Measurements from ENCODE around the gene EHMT1. TPM values are rescaled to one million over a fixed set of nuclear protein-coding genes. Genes with fewer than 3 reads are reported as not detected.

The EHMT1 gene
- total and polyA plus RNA-seq, 10 of the 15 experiments (the other 5 are each of a cell fraction or from before 2014, with no cell fraction given), result 2.9 to 100 (median 48.1) TPM

DNA sequence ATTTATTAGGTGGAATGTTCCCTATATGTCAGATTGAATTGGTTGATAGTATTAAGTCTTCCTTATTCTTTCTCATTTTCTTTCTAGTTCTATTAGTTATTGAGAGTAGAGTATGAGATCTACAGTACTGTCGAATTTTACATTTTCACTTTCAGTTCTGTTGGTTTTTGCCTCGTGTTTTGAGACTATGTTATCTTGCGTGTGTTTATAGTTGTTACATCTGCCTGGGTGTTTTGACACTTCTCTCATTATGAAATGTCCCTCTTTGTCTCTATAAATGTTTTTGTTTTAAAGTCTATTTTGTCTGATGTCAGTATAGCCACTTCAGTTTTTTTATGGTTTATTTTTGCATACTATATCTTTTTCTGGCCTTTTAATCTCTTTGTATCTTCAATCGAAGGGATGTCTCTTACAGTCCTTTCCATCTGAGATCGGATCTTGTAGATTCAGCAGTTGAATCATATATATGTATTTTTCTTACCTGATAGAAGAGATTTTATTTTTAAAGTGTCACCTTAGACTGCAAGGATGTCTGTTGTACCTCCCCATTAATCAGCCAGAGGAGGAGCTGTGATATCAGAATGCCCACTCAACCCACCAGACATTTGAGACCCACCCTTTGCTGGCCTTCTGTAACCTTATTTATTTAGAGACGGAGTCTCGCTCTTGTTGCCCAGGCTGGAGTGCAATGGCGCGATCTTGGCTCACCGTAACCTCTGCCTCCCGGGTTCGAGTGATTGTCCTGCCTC is 20.7 kb downstream of the EHMT1 start:
- peak overlapping the region; percentile 75 for H3K4me2 ChIP-seq (ENCODE audit: control insufficient read depth, insufficient read depth)
- no peak overlapping the region for H2AFZ ChIP-seq (ENCODE audit: control insufficient read depth, low read depth, low read length)
- peak overlapping the region; percentile 56 for H3K27ac ChIP-seq (ENCODE audit: control insufficient read depth, insufficient read depth)
- no peaks in the 10 kb centered on the region for H4K20me1 ChIP-seq (ENCODE audit: control insufficient read depth, insufficient read depth)
- ChIA-PET RAD21 (ENCODE audit: unreplicated experiment) (interaction anchor here (0.8 kb wide), 1 partner anchor 21 kb away, joined by 3 read pairs; no protein-coding TSS in a partner anchor), CTCF (interaction anchor here (1.1 to 1.5 kb wide), 2 partner anchors 34 to 337 kb away, joined by 3 read pairs; partner anchors contain the start of gene NRARP), SMC1A (ENCODE audit: uncharacterized antibody, unreplicated experiment) (interaction anchor here (1.2 kb wide), 1 partner anchor 26 kb away, joined by 3 read pairs; no protein-coding TSS in a partner anchor), POLR2A (interaction anchor here (1.6 kb wide), 1 partner anchor 9 kb away, joined by 4 read pairs; no protein-coding TSS in a partner anchor)
- no peaks in the 10 kb centered on the region for H3K27me3 ChIP-seq (replicated peaks in 1 of 2; ENCODE audit: control insufficient read depth in 2 of 2, insufficient read depth in 2 of 2, low read length in 1 of 2)
- ATAC-seq (peak; percentile 96), FAIRE-seq (peak; percentile 65), DNase-seq (ENCODE audit: low read depth, low spot score) (no peak)
- H3K36me3 ChIP-seq (ENCODE audit: control insufficient read depth in 2 of 2, insufficient read depth in 2 of 2, low read length in 1 of 2), result peaks cover 3 to 7% of the 10 kb centered on the region in 2 experiments; a peak in 3 of 4 replicates
- peaks cover 63% of the 10 kb centered on the region for H3K79me2 ChIP-seq (ENCODE audit: control insufficient read depth, insufficient read depth, low read length)
- intact Hi-C loops (cut with micrococcal nuclease; ENCODE audit: unreplicated experiment), result no loop called here
- peaks cover 4% of the 10 kb centered on the region; the same call in 1 of the 2 replicates for H3K4me1 ChIP-seq (ENCODE audit: control insufficient read depth, insufficient read depth, low read length)
- BruUV-seq (replicated peaks), result TSS peak; percentile 8
- no peaks in the 10 kb centered on the region for H3K9me3 ChIP-seq (replicated peaks; ENCODE audit: control insufficient read depth, insufficient read depth, low read length)
- in situ Hi-C loops (cut with MboI), result no loop called here
- H3K9ac ChIP-seq (ENCODE audit: control insufficient read depth, insufficient read depth, low read length), result peak overlapping the region; percentile 31; the same call in 1 of the 2 replicates
- peak overlapping the region; percentile 51 for H3K4me3 ChIP-seq
- WGBS (ENCODE audit: insufficient coverage, insufficient replicate concordance, low lambda C conversion rate, missing lambda C conversion rate), result 59% methylated on average over 12 of the region's 12 CpGs
- no peak for TF ChIP-seq TCF3 (IDR thresholded peaks at IDR 0.05; ENCODE audit: borderline replicate concordance, insufficient read depth, low read depth, low read length)
- TF ChIP-seq JUNB (IDR thresholded peaks at IDR 0.05), result no peak
- peak; percentile 48; the same call in 1 of the 2 replicates for TF ChIP-seq MXI1 (IDR thresholded peaks at IDR 0.05; ENCODE audit: low read depth, low read length)
- TF ChIP-seq, protein P1, sequence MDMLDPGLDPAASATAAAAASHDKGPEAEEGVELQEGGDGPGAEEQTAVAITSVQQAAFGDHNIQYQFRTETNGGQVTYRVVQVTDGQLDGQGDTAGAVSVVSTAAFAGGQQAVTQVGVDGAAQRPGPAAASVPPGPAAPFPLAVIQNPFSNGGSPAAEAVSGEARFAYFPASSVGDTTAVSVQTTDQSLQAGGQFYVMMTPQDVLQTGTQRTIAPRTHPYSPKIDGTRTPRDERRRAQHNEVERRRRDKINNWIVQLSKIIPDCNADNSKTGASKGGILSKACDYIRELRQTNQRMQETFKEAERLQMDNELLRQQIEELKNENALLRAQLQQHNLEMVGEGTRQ (IDR thresholded peaks at IDR 0.05; ENCODE audit: borderline replicate concordance, low read depth, low read length), result no peak
- TF ChIP-seq ZNF217 (IDR thresholded peaks at IDR 0.05), result no peak
- no peak for TF ChIP-seq DPF2 (IDR thresholded peaks at IDR 0.05)
- no peak for TF ChIP-seq LARP7 (IDR thresholded peaks at IDR 0.05)
- TF ChIP-seq, protein P2, sequence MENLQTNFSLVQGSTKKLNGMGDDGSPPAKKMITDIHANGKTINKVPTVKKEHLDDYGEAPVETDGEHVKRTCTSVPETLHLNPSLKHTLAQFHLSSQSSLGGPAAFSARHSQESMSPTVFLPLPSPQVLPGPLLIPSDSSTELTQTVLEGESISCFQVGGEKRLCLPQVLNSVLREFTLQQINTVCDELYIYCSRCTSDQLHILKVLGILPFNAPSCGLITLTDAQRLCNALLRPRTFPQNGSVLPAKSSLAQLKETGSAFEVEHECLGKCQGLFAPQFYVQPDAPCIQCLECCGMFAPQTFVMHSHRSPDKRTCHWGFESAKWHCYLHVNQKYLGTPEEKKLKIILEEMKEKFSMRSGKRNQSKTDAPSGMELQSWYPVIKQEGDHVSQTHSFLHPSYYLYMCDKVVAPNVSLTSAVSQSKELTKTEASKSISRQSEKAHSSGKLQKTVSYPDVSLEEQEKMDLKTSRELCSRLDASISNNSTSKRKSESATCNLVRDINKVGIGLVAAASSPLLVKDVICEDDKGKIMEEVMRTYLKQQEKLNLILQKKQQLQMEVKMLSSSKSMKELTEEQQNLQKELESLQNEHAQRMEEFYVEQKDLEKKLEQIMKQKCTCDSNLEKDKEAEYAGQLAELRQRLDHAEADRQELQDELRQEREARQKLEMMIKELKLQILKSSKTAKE (IDR thresholded peaks at IDR 0.05; ENCODE audit: low read depth, poor library complexity, severe bottlenecking), result no peak
- TF ChIP-seq, protein P3, sequence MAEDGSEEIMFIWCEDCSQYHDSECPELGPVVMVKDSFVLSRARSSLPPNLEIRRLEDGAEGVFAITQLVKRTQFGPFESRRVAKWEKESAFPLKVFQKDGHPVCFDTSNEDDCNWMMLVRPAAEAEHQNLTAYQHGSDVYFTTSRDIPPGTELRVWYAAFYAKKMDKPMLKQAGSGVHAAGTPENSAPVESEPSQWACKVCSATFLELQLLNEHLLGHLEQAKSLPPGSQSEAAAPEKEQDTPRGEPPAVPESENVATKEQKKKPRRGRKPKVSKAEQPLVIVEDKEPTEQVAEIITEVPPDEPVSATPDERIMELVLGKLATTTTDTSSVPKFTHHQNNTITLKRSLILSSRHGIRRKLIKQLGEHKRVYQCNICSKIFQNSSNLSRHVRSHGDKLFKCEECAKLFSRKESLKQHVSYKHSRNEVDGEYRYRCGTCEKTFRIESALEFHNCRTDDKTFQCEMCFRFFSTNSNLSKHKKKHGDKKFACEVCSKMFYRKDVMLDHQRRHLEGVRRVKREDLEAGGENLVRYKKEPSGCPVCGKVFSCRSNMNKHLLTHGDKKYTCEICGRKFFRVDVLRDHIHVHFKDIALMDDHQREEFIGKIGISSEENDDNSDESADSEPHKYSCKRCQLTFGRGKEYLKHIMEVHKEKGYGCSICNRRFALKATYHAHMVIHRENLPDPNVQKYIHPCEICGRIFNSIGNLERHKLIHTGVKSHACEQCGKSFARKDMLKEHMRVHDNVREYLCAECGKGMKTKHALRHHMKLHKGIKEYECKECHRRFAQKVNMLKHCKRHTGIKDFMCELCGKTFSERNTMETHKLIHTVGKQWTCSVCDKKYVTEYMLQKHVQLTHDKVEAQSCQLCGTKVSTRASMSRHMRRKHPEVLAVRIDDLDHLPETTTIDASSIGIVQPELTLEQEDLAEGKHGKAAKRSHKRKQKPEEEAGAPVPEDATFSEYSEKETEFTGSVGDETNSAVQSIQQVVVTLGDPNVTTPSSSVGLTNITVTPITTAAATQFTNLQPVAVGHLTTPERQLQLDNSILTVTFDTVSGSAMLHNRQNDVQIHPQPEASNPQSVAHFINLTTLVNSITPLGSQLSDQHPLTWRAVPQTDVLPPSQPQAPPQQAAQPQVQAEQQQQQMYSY (CRISPR knock-in tag; IDR thresholded peaks at IDR 0.05), result no peak
- TF ChIP-seq SIN3A (IDR thresholded peaks at IDR 0.05; ENCODE audit: low read depth, low read length), result peak; percentile 60; the same call in 1 of the 2 replicates
- TF ChIP-seq, protein P4, sequence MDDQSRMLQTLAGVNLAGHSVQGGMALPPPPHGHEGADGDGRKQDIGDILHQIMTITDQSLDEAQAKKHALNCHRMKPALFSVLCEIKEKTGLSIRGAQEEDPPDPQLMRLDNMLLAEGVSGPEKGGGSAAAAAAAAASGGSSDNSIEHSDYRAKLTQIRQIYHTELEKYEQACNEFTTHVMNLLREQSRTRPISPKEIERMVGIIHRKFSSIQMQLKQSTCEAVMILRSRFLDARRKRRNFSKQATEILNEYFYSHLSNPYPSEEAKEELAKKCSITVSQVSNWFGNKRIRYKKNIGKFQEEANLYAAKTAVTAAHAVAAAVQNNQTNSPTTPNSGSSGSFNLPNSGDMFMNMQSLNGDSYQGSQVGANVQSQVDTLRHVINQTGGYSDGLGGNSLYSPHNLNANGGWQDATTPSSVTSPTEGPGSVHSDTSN (IDR thresholded peaks at IDR 0.05; ENCODE audit: insufficient replicate concordance, low read depth, low read length), result no peak

Data from GM12878 (cell line).